Measurements from ENCODE around the gene ZCCHC14. TPM values are rescaled to one million over a fixed set of nuclear protein-coding genes. Genes with fewer than 3 reads are reported as not detected.
"Not testable (repeated sequence)": the region's sequence is repeated elsewhere in the genome, so short reads cannot be mapped to it uniquely, and the experiment has no call there.

The ZCCHC14 gene
- total RNA-seq, 1 donor from 2014 or later, result 28.0 TPM

GRCh38 chr16:87495578-87496446 is 3.0 kb upstream of the ZCCHC14 start:
- H3K9me3 Mint-ChIP-seq (ENCODE audit: low read depth), result no peaks in the 10 kb centered on the region
- DNase-seq (ENCODE audit: low spot score), result peak; percentile 76
- no peak for TF ChIP-seq CTCF (IDR thresholded peaks at IDR 0.05)
- no peaks in the 10 kb centered on the region for H3K27me3 Mint-ChIP-seq (ENCODE audit: low read depth)
- H3K27ac Mint-ChIP-seq (ENCODE audit: unreplicated experiment), result no peak overlapping the region
- peaks cover 2% of the 10 kb centered on the region for H3K36me3 Mint-ChIP-seq (ENCODE audit: low read depth)
- no peak overlapping the region for H3K4me3 Mint-ChIP-seq (ENCODE audit: unreplicated experiment)
- peaks cover 36% of the 10 kb centered on the region for H3K4me1 Mint-ChIP-seq (ENCODE audit: low read depth)

GRCh38 chr16:87493608-87494280 is 920 bp upstream of the ZCCHC14 start:
- H3K9me3 Mint-ChIP-seq (ENCODE audit: low read depth), result no peaks in the 10 kb centered on the region
- no peaks in the 10 kb centered on the region for H3K27me3 Mint-ChIP-seq (ENCODE audit: low read depth)
- peak; percentile 41 for DNase-seq (ENCODE audit: low spot score)
- H3K4me1 Mint-ChIP-seq (ENCODE audit: low read depth), result peaks cover 40% of the 10 kb centered on the region
- peak overlapping the region; percentile 49 for H3K27ac Mint-ChIP-seq (ENCODE audit: unreplicated experiment)
- no peak for TF ChIP-seq CTCF (IDR thresholded peaks at IDR 0.05)
- H3K4me3 Mint-ChIP-seq (ENCODE audit: unreplicated experiment), result peak overlapping the region; percentile 80
- peaks cover 2% of the 10 kb centered on the region for H3K36me3 Mint-ChIP-seq (ENCODE audit: low read depth)

- no peaks in the 10 kb centered on the region for H3K27me3 Mint-ChIP-seq (ENCODE audit: low read depth)
- H3K4me1 Mint-ChIP-seq (ENCODE audit: low read depth), result peaks cover 45% of the 10 kb centered on the region
- H3K36me3 Mint-ChIP-seq (ENCODE audit: low read depth), result peaks cover 2% of the 10 kb centered on the region
- no peak overlapping the region for H3K4me3 Mint-ChIP-seq (ENCODE audit: unreplicated experiment)
- no peaks in the 10 kb centered on the region for H3K9me3 Mint-ChIP-seq (ENCODE audit: low read depth)
- no peak overlapping the region for H3K27ac Mint-ChIP-seq (ENCODE audit: unreplicated experiment)
- no peak for TF ChIP-seq CTCF (IDR thresholded peaks at IDR 0.05)
- DNase-seq (ENCODE audit: low spot score), result no peak
Measured at GRCh38 chr16:87492291-87492630, 563 bp downstream of the ZCCHC14 start.

GRCh38 chr16:87491522-87492290 is 1.1 kb downstream of the ZCCHC14 start:
- peak; percentile 85 for DNase-seq (ENCODE audit: low spot score)
- Mint-ChIP-seq H3K4me3 (ENCODE audit: unreplicated experiment) (peak overlapping the region; percentile 72), H3K4me1 (ENCODE audit: low read depth) (peaks cover 50% of the 10 kb centered on the region), H3K36me3 (ENCODE audit: low read depth) (peaks cover 2% of the 10 kb centered on the region), H3K9me3 (ENCODE audit: low read depth) (no peaks in the 10 kb centered on the region), H3K27ac (ENCODE audit: unreplicated experiment) (no peak overlapping the region), H3K27me3 (ENCODE audit: low read depth) (no peaks in the 10 kb centered on the region)
- peak; percentile 22 for TF ChIP-seq CTCF (IDR thresholded peaks at IDR 0.05)

GRCh38 chr16:87490799-87491521 is 1.9 kb downstream of the ZCCHC14 start:
- H3K9me3 Mint-ChIP-seq (ENCODE audit: low read depth); H3K27me3 Mint-ChIP-seq (ENCODE audit: low read depth); H3K36me3 Mint-ChIP-seq (ENCODE audit: low read depth): not testable (repeated sequence)
- peaks cover 57% of the 10 kb centered on the region for H3K4me1 Mint-ChIP-seq (ENCODE audit: low read depth)
- DNase-seq (ENCODE audit: low spot score), result peak; percentile 82
- H3K4me3 Mint-ChIP-seq (ENCODE audit: unreplicated experiment), result peak overlapping the region; percentile 72
- peak overlapping the region; percentile 1 for H3K27ac Mint-ChIP-seq (ENCODE audit: unreplicated experiment)
